Germinal center (tissue), 1 donor: ENCODE measurements around the gene ALK.

Experiments used
- DNase-seq: peaks from one replicate; pipeline ENCODE4 v3.0.0; 2012; ENCODE audit warnings: mixed read lengths, low spot score

ALK gene

DNA sequence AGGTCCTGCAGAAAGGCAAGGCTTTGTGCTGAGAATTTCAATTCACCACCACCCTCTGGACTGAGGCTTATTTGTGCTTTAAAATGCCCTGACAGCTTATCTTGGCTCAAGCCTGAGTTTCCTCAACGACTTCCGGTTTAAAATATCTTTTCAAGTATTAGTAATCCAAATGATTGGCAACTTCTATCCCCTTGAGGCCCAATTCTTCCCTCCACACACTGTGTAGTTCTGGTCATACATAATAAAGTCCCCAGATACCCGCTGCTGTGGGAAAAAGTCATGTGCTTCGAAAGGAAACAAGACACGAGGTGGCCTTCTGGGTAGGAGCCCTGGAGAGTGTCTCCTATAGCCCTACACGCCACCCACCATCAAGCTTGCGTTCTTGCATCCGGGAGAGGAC is 393.4 kb downstream of the ALK start:
- DNase-seq: no peak

DNA sequence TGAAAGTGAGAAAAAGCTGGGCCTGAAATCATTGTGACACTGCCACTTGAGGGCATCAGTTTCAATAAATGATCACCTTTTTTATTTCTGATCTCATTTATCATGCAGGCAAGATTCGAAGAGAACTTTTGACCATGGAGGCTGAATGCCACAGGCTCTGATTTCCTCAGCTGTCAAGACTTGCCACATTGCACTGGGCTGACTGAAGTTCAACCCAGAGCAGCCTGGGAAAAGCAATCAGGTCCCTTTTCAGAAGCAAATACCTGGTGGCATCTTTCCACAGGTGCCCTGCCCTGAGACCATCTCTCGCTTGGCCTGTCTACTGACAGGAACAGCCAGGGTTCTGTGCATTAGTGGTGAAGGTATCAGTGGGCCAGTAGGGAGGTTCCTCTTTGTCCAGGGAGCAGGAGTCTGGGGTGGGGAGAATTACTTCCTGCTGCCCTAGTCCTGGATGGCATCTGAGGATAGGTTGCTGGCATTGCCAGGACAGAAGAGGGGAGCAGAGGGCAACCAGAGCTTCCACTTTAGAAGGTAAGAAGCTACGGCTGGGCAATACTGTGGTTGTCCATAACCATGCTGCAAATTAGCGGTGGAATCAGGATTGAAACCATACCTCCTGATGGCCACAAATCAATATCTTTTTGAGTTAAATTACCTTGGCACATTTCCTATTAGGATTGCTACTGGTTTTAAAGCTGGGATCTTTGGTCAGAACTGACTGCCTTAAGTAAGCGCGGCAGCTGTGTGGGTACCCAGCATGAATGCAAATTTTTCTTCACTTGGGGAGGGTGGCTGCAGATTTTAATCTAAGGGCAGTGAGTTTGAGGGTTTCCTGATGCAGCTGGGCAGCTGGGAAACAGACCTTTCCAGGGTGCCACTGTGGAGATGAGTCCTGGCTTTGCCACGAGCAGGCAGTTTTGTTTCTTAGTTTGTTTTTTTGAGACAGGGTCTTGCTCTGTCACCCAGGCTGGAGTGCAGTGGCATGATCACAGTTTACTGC is 394.5 kb downstream of the ALK start:
- no peak for DNase-seq

DNA sequence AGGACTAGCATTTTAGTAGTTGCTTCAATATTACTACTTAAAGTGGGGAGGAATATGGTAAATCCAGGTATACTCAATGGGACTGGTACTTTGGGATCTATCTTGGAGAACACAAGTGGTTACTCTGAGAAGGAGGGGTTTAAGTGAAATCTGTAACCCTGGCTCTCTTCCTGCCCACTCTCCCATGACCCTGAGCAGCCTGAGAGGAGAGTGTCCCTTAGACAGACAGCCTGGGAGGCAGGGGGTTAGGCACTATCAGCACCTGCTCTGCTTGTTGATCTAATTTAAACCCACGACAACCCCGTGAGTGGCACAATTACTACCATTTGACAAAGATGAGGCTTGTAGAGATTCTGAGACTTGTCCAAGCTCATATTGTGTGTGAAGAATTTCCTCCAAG is 395.5 kb downstream of the ALK start:
- DNase-seq: no peak

DNA sequence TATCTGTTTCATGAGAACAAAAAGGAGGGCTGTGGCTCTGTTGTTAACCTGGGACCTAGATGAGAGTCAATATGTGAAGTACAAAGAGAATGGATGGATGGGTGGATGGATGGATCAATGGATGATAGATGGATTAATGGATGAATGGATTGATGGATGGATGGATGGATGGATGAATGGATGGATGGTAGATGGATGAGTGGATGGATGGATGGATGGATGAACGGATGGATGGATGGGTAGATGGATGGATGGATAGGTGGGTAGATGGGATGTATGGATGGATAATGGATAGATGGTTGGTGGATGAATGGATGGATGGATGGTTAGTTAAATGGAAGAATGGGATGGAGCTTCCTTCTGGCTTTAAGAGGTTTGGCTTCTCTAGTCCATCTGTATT is 396.7 kb downstream of the ALK start:
- no peak for DNase-seq

DNA sequence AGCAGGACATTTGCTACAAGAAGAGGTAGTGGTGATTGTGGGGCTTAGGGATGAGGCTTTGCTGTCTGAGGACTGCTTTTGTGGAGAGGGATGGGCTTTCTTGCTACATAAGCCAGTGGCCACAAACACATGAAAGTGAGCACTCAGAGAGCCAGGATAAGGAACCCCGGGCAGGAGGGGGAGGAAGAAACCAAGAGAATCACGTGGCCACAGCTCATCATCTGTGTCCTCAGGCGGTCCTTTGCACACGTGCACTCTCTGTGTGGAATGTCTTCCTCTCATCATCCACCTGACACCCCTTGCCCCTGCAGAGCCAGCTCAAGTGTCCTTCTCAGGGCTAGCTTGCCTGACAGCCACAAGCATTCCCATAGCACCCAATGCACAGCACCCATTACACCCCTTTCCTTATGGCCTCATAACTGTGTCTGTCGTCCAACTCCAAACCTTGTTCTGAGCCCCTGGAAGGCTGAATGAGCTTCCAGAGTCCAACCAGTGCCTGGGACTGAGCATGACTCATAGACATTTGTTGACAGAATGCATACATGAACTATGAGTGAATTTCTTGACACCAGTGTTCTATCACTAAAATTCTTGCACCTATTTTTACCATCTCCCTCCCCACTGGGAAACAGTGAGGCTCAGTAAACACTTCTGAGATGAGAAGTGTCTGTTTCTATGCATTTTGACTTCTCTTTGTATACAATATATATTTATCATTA is 398.3 kb downstream of the ALK start:
- DNase-seq: no peak

DNA sequence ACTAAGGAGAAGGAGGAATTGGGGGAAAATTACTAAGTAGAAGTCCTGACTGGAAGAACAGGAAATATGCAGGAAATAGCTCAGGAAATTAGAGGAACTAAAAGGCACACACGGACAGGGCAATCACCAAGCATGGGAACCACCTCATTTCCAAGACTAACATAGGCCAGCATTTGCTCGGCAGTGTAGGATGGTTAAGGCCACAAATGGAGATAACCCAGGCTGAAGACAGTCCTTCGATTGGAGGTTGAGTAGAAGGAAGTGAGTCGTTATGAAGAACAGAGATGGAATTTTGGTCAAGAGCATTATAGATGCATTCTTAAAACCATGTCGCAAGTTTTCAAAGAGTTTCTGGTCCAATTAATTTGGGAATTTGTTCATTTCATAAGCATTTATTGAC is 401.4 kb downstream of the ALK start:
- no peak for DNase-seq

DNA sequence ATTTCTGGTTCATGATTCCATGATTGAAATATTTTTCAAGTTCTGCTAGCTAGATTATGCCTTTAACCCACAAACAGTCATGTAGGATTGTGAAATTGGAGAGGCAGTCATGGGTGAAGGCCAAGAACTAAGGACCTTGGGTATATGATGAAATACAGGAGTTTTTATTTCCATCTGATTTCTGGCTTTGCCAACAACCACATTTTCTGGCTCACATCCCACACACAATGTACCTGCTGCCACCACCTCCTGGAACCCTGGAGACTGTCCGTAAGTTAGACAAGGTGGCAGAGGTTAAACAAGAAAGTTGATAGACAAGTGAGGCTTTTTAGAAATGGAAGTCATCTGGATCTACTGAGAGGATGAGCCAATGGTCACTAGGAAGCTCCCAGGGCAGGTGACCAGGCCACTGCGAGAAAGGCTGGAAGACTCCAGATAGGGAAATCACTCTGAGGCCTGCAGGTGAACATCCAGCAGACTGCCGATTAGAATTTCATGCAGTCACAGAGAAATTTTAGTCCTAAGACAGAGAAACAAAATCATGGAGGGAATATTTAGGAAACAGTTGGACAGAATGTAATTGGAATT is 402.0 kb downstream of the ALK start:
- DNase-seq: no peak

DNA sequence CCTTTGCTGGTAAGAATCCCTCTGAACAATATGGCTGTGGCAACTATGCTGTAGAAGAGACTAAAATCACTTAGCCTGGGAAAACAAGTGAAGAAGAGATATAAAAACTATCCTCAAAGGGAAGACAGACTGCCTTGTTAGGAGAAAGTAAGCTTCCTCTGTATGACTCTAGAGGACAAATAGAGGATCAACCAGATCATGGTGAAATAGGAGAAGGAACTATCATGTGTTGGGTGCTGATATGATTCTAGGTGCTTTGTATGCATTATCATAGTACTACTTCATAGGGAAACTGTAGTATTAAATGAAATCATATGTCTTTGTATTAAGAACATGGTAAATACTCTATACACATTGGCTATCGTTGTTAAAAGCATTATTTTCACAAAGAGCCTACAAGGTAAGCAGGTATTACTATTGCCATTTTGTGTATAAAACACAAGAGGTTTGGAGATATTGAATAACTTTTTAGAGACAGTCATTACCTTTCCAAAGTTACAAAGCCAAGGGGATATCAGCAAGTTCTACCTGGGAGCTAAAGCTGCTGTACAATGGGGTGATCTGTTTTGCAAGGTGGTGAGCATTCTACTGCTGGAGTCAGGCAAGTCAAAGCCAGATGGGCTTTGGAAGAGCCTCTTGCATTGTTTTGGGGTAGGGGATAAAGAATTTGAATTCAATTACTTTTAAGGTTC is 402.6 kb downstream of the ALK start:
- DNase-seq: no peak

DNA sequence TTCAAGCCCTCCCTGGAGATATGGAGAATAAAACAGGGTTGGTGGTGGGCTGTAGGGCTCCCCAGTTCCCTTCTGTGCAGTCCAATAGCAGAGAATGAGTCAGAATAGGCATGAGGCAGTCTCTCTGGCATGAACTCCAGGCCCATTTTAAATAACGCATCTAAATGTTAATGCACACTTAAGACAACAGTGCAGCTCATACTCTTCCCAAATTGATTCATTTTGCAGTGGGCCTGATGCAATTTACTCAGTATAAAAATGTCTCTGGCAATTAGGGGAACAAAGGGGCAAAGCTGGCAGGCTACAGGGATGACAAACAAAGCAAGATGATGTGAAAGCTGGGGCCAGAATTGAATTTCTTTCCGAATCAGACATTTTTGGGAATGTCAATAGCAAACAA is 403.4 kb downstream of the ALK start:
- no peak for DNase-seq

DNA sequence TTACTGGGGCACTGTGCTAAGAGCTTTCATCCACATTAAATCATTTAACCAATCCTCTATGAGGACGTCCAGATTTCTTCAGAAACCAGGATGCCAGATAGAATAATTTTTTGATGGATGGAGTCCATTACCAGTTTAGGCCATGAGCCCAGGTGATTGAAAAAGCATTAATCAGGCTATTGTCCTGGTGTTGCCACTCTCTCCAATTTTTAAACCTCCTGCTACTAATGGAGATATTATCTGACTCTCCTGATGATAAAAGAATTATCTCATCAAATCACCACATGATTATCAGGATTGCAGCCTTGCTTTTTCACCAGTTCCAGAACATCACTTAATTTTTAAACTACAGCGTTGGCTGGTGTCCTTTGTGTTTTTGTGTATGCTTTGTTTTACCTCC is 404.0 kb downstream of the ALK start:
- no peak for DNase-seq

DNA sequence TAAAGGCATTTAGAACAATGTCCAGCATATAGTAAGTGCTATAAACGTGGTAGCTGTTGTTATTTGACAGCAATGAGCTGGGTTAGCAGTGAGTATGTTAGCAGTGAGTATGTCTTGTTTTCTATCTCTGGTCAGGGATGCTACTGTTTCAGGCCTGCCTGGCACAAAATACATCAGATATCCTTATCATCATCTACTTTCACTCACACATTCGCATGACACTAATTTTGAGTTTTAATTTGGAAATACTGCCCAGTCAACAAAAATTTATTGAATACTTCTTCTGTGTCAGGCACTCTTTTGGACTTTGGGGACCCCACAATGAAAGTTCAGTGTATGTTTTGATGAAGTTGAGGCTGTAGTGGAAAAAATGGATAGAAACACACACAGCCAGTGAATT is 404.6 kb downstream of the ALK start:
- no peak for DNase-seq

DNA sequence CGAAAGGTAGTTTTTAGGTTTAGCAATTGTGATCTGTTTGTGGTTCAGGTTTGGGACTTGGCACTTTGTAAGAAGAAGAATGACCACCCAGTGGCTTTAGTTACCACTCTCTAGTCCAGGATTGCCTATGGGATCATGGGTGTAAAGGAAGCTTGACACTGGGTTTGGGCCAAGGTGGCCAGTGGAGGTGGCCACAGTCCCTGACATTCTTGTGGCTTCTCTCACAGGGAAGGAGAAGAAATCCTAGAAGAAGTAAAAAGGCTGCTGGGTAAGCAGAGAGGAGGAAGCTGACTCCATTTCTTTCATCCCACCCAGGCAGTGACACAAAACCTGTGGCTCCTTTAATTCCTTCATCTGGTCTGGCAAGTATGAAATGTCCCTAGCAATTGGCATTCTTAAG is 411.5 kb downstream of the ALK start:
- DNase-seq: no peak

DNA sequence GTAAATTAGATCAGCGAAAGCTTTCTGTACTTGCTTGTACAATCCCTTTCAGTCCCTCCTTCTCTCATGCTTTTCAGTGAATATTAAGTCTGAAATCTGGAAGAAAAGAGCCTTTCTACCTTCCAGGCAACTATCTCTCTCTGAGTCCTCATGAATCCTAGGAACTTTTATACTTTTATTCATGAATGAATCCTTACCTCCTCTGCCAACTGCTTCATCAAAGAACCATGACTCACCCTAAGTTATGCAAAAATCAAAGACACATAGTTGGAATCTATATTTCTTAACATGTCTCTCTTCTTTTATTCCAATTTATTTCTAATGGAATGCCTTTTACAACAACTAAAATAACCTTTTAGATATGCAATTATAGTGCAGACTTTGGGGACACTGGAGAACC is 412.0 kb downstream of the ALK start:
- DNase-seq: no peak

DNA sequence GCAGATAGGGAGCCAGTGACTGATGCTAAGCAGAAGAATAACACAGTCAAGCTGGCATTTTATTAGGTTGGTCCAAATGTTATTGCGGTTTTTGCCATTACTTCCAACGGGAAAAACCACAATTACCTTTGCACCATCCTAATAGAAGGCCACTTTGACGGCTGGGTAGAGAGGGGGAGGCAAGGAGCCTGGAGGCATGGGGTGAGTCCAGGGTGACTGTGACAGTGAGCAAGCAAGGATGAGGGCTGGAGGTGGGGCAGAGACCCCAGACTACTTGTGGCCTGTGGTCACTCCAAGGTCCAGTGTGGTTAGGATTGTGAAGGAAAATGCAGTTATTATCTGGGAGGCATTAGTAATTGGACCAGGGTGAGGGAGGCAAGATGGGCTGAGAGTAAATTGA is 416.6 kb downstream of the ALK start:
- no peak for DNase-seq

DNA sequence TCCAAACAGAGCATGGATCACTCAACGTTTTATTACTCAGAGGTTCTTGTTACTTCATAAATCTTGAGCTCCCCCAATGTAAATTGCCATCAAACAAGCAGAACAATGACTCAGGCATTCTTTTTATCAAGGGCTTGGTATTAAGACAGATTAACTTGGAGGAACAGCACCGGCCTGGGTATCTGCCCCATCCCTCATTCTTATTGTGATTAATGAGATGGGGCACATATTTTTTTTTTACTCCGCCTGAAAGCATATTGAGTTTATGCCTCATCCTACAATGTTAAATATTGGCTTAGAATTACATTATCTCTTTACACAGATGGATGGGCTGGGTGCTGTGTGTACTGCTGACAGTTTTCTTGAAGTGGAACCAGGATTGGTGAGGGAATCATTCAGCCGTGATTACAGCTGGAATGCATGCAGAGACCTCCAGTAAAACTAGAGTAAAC is 418.9 kb downstream of the ALK start:
- no peak for DNase-seq

DNA sequence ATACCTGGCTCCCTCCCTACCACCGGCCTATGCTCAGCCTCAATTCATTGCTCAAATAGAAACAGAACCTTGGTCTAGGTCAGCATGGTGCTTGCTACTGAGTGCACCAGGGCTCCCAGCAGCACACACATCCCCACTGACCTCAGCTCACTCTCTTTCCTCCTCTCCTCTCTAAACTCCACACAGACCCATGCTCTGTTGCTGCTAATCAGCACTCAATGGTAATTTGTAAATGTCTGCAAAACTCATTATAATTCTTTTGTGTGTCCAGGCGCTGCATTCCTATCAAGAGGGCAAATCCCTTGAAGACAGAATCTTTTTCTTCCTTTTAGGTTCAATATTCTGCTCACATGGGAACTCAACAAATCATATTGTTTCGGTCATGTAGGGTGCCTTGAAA is 424.0 kb downstream of the ALK start:
- no peak for DNase-seq

DNA sequence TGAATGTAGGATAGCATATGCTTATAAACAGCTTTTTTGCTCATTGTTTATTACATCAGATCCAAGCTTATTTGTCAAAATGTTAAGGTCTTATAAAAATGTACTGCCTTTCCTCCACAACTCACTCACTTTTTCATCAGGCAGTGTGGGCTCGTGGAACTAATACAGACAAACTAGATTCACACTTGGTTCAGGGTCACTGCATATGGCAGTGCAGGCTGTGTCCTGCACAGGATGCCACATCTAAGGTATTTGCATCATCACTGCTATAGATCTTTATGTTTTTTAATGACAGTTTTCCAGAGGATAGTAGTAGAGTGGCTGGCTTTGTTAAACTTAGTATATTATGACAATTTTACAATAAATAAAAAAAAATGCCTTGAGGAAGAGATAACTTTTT is 425.2 kb downstream of the ALK start:
- DNase-seq: no peak

DNA sequence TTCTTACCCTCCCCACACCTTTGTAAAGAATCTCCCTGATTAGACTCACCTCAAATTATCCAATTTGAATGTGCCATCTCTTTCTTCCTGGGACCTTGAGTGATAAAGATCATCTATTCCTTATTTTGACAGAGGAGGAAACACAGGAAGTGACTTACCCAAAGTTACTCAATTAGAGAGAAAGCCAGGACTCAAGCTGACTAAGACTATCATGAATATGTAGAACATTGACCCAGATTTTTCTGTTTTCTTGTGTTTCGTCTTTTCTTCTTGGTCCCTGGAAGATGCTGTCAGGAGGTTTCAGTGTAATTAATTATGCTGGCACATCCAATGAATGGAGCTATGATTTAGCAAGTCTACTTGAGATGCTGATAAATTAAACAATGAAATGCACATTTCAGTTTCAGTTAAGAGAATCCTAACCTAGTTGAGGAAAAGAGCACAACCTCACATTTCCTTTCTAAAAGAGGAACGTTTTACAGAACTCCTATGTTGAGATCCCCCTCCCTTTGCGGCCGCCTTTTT is 425.8 kb downstream of the ALK start:
- DNase-seq: no peak

DNA sequence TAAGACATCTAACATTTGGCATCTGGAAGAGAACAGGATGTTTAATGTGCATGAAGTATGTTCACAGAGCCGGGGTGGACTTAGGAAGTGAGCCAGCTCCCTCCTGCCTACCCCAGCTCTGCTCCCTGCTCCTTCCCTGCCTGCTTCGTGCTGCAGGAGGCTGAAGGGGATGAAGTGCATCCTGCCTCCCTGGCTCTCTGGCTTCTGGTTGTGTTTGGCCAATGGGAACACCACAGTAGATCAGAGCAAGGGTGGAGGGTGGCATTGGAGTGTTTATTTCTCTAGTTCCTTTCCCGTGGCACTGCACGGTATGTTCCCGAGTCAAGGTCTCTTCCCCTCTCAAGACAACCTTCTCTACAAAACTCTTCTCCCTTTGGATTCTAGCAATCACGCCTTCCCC is 426.3 kb downstream of the ALK start:
- no peak for DNase-seq

DNA sequence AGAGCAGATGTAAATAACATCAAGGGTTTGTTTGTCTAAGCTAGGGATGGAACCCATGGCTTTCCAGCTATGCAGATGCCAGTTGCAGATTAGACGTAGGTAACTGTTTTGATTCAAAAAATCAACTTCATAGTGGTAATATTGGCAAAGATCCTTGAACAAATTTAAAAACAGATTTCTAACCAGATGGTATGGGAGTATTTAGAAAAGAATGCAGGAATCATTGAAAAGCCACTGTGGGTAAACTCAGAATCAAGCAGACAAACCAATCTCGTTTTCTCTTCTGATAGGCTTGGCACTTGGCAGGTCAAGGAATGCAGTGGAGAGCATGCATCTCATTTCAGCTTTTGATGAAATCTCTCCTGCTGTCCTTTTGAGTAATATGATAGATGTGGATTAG is 428.7 kb downstream of the ALK start:
- no peak for DNase-seq

DNA sequence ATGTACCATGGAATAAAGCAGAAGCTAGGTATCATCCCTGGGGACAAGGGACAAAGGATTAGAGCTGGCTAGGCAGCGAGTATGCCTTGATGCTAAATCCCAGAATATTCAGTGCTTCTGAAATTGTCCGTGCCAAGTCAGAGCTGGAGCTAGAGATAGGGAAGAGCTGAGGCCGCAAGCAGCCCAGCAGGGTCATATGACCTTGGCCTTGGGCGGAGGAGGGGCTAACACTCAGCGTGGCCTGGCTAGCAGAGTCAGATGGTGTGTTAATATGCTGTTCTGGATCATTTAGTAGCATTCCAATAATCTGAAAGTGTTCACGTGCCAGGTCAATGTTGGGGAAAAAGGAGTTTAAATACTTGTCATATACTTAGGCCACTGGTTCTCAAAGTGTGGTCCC is 431.3 kb downstream of the ALK start:
- no peak for DNase-seq

DNA sequence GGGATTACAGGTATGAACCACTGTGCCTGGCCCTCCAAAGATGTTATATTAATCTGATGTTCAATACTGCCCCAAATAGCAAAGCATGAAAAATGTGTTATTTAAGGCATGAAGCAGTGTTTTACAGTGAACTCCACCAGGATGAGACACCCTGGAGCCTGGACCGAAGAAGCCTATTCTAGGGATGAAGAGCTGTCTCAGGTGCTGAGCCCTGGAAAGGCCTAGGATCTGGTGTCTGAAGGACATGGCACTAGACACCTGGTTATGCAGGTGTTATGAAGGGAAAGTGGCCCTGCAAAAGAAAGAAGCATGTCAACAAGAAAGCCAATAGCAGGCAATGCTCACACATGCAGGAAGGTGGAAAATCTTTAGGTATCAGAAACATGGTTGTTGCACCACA is 431.8 kb downstream of the ALK start:
- DNase-seq: no peak
